H1 (cell line): ENCODE results near the gene CDH18. TPM values are rescaled to one million over a fixed set of nuclear protein-coding genes. Genes with fewer than 3 reads are reported as not detected.

Experiments used
- CTCF ChIA-PET: fragments of 300-600 bp; sonication (Branson Sonifier 250); formaldehyde crosslinking; loops from one replicate; lab custom pipeline; 2021; ENCODE audit not compliant: partially characterized antibody; lab: Charles Lee
- POLR2A ChIA-PET: fragments of 300-600 bp; sonication (Branson Sonifier 250); formaldehyde crosslinking; loops from one replicate; lab custom pipeline; 2021; ENCODE audit warnings: inconsistent platforms; ENCODE audit not compliant: partially characterized antibody; lab: Charles Lee
- DNase-seq, 2 experiments: peaks; one replicate each; pipeline versions ENCODE4 v3.0.0 to v3.0.0-alpha.2; 2010 to 2022; ENCODE audit warnings: low spot score in 2 of 2, low read depth in 1 of 2, mixed read lengths in 1 of 2
- FAIRE-seq: peaks from 2 replicates; lab custom pipeline; 2011; peaks lifted over from hg19 to GRCh38; lab: Jason Lieb, UNC
- H2AFZ ChIP-seq: 2 replicates; pipeline ENCODE4 v1.8.1; 2012; ENCODE audit warnings: low read length, inconsistent platforms
- H2AK5ac ChIP-seq: 2 replicates; pipeline ENCODE4 v1.6.1; 2013; ENCODE audit warnings: low read depth, low read length
- H2BK120ac ChIP-seq: replicated peaks from 2 replicates; pipeline ENCODE3; 2013; ENCODE audit warnings: low read depth, low read length, inconsistent platforms
- H2BK12ac ChIP-seq: 2 replicates; pipeline ENCODE4 v1.6.1; 2013; ENCODE audit warnings: low read depth, low read length
- H2BK15ac ChIP-seq: 2 replicates; pipeline ENCODE4 v1.6.1; 2013; ENCODE audit warnings: low read length
- H2BK20ac ChIP-seq: 2 replicates; pipeline ENCODE4 v1.6.1; 2013; ENCODE audit warnings: low read length
- H2BK5ac ChIP-seq: 2 replicates; pipeline ENCODE4 v1.6.1; 2013; ENCODE audit warnings: low read depth, low read length
- H3K14ac ChIP-seq: 2 replicates; pipeline ENCODE4 v1.6.1; 2013; ENCODE audit warnings: inconsistent platforms; ENCODE audit not compliant: insufficient read length
- H3K18ac ChIP-seq: 2 replicates; pipeline ENCODE4 v1.6.1; 2013; ENCODE audit warnings: low read length; ENCODE audit errors: extremely low read depth
- H3K23ac ChIP-seq: 2 replicates; pipeline ENCODE4 v1.6.1; 2013; ENCODE audit warnings: inconsistent platforms; ENCODE audit not compliant: insufficient read length
- H3K23me2 ChIP-seq: 2 replicates; pipeline ENCODE4 v1.6.1; 2013; ENCODE audit warnings: low read depth, low read length
- H3K27ac ChIP-seq: 2 replicates; pipeline ENCODE4 v1.6.1; 2011; ENCODE audit warnings: low read depth, low read length, inconsistent platforms
- H3K27me3 ChIP-seq, 4 experiments: replicated peaks in 1 of 4; 1 replicate in 1 of 4; 2 replicates in 3 of 4; pipeline versions ENCODE4 v1.6.1 to v1.8.1; 2011 to 2013; ENCODE audit warnings: low read length in 3 of 4, mild to moderate bottlenecking in 3 of 4, inconsistent platforms in 2 of 4, mixed read lengths in 2 of 4, moderate library complexity in 1 of 4; ENCODE audit not compliant: control insufficient read depth in 3 of 4, insufficient read depth in 3 of 4; ENCODE audit errors: extremely low read depth in 1 of 4
- H3K36me3 ChIP-seq, 4 experiments: 2 replicates each; pipeline versions ENCODE4 v1.6.1 to v1.8.1; 2011 to 2013; ENCODE audit warnings: mild to moderate bottlenecking in 4 of 4, low read length in 3 of 4, moderate library complexity in 2 of 4, control low read depth in 1 of 4, inconsistent platforms in 1 of 4; ENCODE audit not compliant: insufficient read depth in 4 of 4, control insufficient read depth in 2 of 4
- H3K4ac ChIP-seq: replicated peaks from 2 replicates; pipeline ENCODE3; 2013; ENCODE audit warnings: low read length, low read depth, mixed read lengths, inconsistent platforms; ENCODE audit not compliant: insufficient read length
- H3K4me1 ChIP-seq, 4 experiments: replicated peaks in 1 of 4; 1 replicate in 1 of 4; 2 replicates in 3 of 4; pipeline versions ENCODE4 v1.6.1 to v1.8.1; 2011 to 2013; ENCODE audit warnings: low read length in 3 of 4, inconsistent platforms in 2 of 4, mixed read lengths in 1 of 4; ENCODE audit not compliant: insufficient read depth in 4 of 4, control insufficient read depth in 3 of 4
- H3K4me2 ChIP-seq, 2 experiments: 2 replicates each; pipeline versions ENCODE4 v1.6.1 to v1.8.1; 2011 to 2013; ENCODE audit warnings: low read depth in 2 of 2, low read length in 2 of 2, control low read depth in 1 of 2, inconsistent platforms in 1 of 2, mild to moderate bottlenecking in 1 of 2; ENCODE audit not compliant: insufficient read depth in 1 of 2
- H3K4me3 ChIP-seq, 4 experiments: fragments of 200-600, 300-600 bp in 1 of 4; sonication (generic), shearing (Covaris generic), sonication (Bioruptor Twin) in 1 of 4; 2 replicates each; pipeline versions ENCODE4 v1.5.1 to v1.8.1; 2011 to 2016; ENCODE audit warnings: low read length in 4 of 4, low read depth in 3 of 4, control low read depth in 2 of 4, inconsistent platforms in 2 of 4, mild to moderate bottlenecking in 2 of 4, mixed read lengths in 1 of 4, moderate library complexity in 1 of 4; ENCODE audit not compliant: insufficient read depth in 2 of 4; ENCODE audit errors: extremely low read depth in 1 of 4
- H3K56ac ChIP-seq: replicated peaks from 2 replicates; pipeline ENCODE3; 2013; ENCODE audit warnings: low read depth, mild to moderate bottlenecking, mixed read lengths, low read length, inconsistent platforms; ENCODE audit not compliant: insufficient read length
- H3K79me1 ChIP-seq: 2 replicates; pipeline ENCODE4 v1.6.1; 2013; ENCODE audit warnings: low read depth, low read length, control low read depth
- H3K79me2 ChIP-seq, 2 experiments: 2 replicates each; pipeline versions ENCODE4 v1.6.1 to v1.8.1; 2012 to 2013; ENCODE audit warnings: low read length in 2 of 2, mild to moderate bottlenecking in 2 of 2, inconsistent platforms in 1 of 2; ENCODE audit not compliant: insufficient read depth in 2 of 2, control insufficient read depth in 1 of 2
- H3K9ac ChIP-seq, 4 experiments: replicated peaks in 1 of 4; 1 replicate in 1 of 4; 2 replicates in 3 of 4; pipeline versions ENCODE4 v1.6.1 to v1.8.1; 2011 to 2013; ENCODE audit warnings: low read depth in 3 of 4, low read length in 3 of 4, control low read depth in 2 of 4, mild to moderate bottlenecking in 2 of 4, moderate library complexity in 2 of 4, inconsistent platforms in 1 of 4; ENCODE audit errors: extremely low read depth in 1 of 4
- H3K9me3 ChIP-seq, 2 experiments: 2 replicates each; pipeline versions ENCODE4 v1.6.1 to v1.8.1; 2012 to 2013; ENCODE audit warnings: mild to moderate bottlenecking in 2 of 2, moderate library complexity in 2 of 2, control low read depth in 1 of 2, inconsistent platforms in 1 of 2, low read depth in 1 of 2, low read length in 1 of 2, mixed read lengths in 1 of 2; ENCODE audit not compliant: insufficient read depth in 2 of 2
- H4K20me1 ChIP-seq, 2 experiments: replicated peaks in 1 of 2; 2 replicates each; pipeline versions ENCODE3 to v1.8.1; 2011 to 2013; ENCODE audit warnings: inconsistent platforms in 2 of 2, low read length in 2 of 2, mild to moderate bottlenecking in 1 of 2; ENCODE audit not compliant: insufficient read depth in 2 of 2, control insufficient read depth in 1 of 2
- H4K5ac ChIP-seq: 2 replicates; pipeline ENCODE4 v1.6.1; 2013; ENCODE audit warnings: low read length, low read depth, mixed read lengths, inconsistent platforms; ENCODE audit not compliant: insufficient read length
- H4K8ac ChIP-seq: 2 replicates; pipeline ENCODE4 v1.8.0; 2013; ENCODE audit warnings: mild to moderate bottlenecking, moderate library complexity, low read length, inconsistent platforms; ENCODE audit not compliant: insufficient read depth; ENCODE audit errors: extremely low read depth
- H4K91ac ChIP-seq: replicated peaks from 2 replicates; pipeline ENCODE3; 2013; ENCODE audit warnings: low read length, mixed read lengths, inconsistent platforms; ENCODE audit not compliant: insufficient read length
- CBX5 ChIP-seq: fragments of 300-800, 300-1000 bp; sonication (generic); IDR thresholded peaks from 2 replicates; pipeline ENCODE4 v1.7.1; 2016; ENCODE audit warnings: antibody characterized with exemption, low read length, low read depth
- CHD1 ChIP-seq: IDR thresholded peaks from 2 replicates; pipeline ENCODE4 v1.6.1; 2012; ENCODE audit warnings: low read depth, low read length, improper control_type of control experiment
- EGR1 ChIP-seq: IDR thresholded peaks from 2 replicates; pipeline ENCODE4 v1.6.1; 2011; ENCODE audit warnings: low read depth, low read length, borderline replicate concordance
- EZH2 ChIP-seq: fragments of 200-600 bp; sonication (generic); IDR thresholded peaks from 2 replicates; pipeline ENCODE4 v1.7.1; 2012; ENCODE audit warnings: low read depth, mild to moderate bottlenecking, moderate library complexity, low read length, inconsistent platforms; ENCODE audit not compliant: severe bottlenecking
- KDM1A ChIP-seq: fragments of 200-600, 300-600 bp; sonication (generic); IDR thresholded peaks from 2 replicates; pipeline ENCODE4 v1.7.1; 2016; ENCODE audit warnings: mild to moderate bottlenecking, low read length, borderline replicate concordance
- KDM5A ChIP-seq: fragments of 200-600 bp; IDR thresholded peaks from 2 replicates; pipeline ENCODE4 v1.7.1; 2012; ENCODE audit warnings: mild to moderate bottlenecking, low read length, inconsistent platforms, mixed read lengths
- POU5F1 ChIP-seq: IDR thresholded peaks from 2 replicates; pipeline ENCODE4 v1.6.1; 2011; ENCODE audit warnings: low read depth, mild to moderate bottlenecking, low read length, moderate library complexity
- RFX5 ChIP-seq: IDR thresholded peaks from 2 replicates; pipeline ENCODE4 v1.6.1; 2011; ENCODE audit warnings: low read depth, low read length, improper control_type of control experiment, borderline replicate concordance
- RXRA ChIP-seq: IDR thresholded peaks from 2 replicates; pipeline ENCODE4 v1.6.1; 2011; ENCODE audit warnings: low read depth, mild to moderate bottlenecking, low read length, moderate library complexity; ENCODE audit not compliant: insufficient read depth
- SIN3A ChIP-seq, 2 experiments: IDR thresholded peaks in 1 of 2; conservative IDR thresholded peaks in 1 of 2; 2 replicates each; pipeline ENCODE4 v1.6.1; 2011 to 2012; ENCODE audit warnings: low read length in 2 of 2, improper control_type of control experiment in 1 of 2, low read depth in 1 of 2, mild to moderate bottlenecking in 1 of 2
- WGBS, 2 experiments: shearing (Covaris generic) in 1 of 2; methylation state at CpG; one replicate each; pipeline versions ENCODE4 v1.1.6 to v1.1.7; 2013 to 2015; ENCODE audit warnings: low lambda C conversion rate in 2 of 2, mixed read lengths in 2 of 2, inconsistent platforms in 1 of 2, low coverage in 1 of 2, missing lambda C conversion rate in 1 of 2; ENCODE audit not compliant: insufficient replicate concordance in 2 of 2, insufficient coverage in 1 of 2, insufficient read length in 1 of 2; ENCODE audit errors: extremely low coverage in 1 of 2, missing lambda C conversion rate in 1 of 2; 5-methylcytosine and 5-hydroxymethylcytosine counted together
- polyA plus RNA-seq, 7 experiments: library from polyadenylated mRNA; depleted of rRNA in 3 of 7; stranded (reverse) in 5 of 7; unstranded in 2 of 7; fragments of >200 nt in 5 of 7; fragments of 200-250 nt in 2 of 7; gene quantifications; 1 replicate in 5 of 7; 2 replicates in 1 of 7; 4 replicates in 1 of 7; pipeline versions ENCODE4 v1.2.1 to v1.2.3, GENCODE V29; 2011 to 2013; ENCODE audit warnings: missing spikeins in 2 of 7, mixed read lengths in 2 of 7
- total RNA-seq: library from RNA; stranded (reverse); fragmentation: NEBNext Ultra II Directional; extraction: Animal tissue kit (Norgen Biotek cat#: 25700); gene quantifications from 2 replicates; pipeline ENCODE4 v1.2.1, GENCODE V29; 2021

The CDH18 gene
- total and polyA plus RNA-seq, 2 of the 8 experiments (the other 6 are each of a cell fraction or from before 2014, with no cell fraction given) = 0.30 to 0.32 TPM

- 83% methylated on average over 7 of the region's 7 CpGs; no CpG with 5 or more reads in 1 of the 2 experiments for WGBS, 2 experiments
- Histone ChIP-seq H3K9me3 (no peaks in the 10 kb centered on the region), H3K27me3 (no peaks in the 10 kb centered on the region), H2BK5ac (no peak overlapping the region), H3K56ac (no peak overlapping the region), H3K79me2 (no peaks in the 10 kb centered on the region), H2BK12ac (no peak overlapping the region), H3K4me3 (no peak overlapping the region), H3K27ac (no peak overlapping the region), H3K79me1 (no peaks in the 10 kb centered on the region), H3K4me1 (peaks cover 0 to 5% (median 2%) of the 10 kb centered on the region in 4 experiments; a peak in 2 of 7 replicates), H3K23me2 (no peaks in the 10 kb centered on the region), H3K4ac (no peak overlapping the region), H2AFZ (peak overlapping the region; percentile 42; the same call in 1 of the 2 replicates), H2BK15ac (no peak overlapping the region), H4K91ac (no peak overlapping the region), H3K14ac (no peak overlapping the region), H4K5ac (no peak overlapping the region), H4K8ac (no peak overlapping the region), H3K23ac (no peak overlapping the region), H2BK120ac (no peak overlapping the region), H3K9ac (no peak overlapping the region), H3K4me2 (no peak overlapping the region), H2AK5ac (no peak overlapping the region), H4K20me1 (no peaks in the 10 kb centered on the region), H3K36me3 (no peaks in the 10 kb centered on the region), H3K18ac (no peak overlapping the region), H2BK20ac (no peak overlapping the region)
- ChIA-PET CTCF (interaction anchor here (0.6 to 1.3 kb wide), 2 partner anchors 10 to 284 kb away, joined by 3 to 4 read pairs; no protein-coding TSS in a partner anchor), POLR2A (no interaction called here)
- FAIRE-seq (peak; percentile 28), DNase-seq (no peak)
- no peak for TF ChIP-seq CHD1
- no peak for TF ChIP-seq RFX5
- TF ChIP-seq RXRA = no peak
- no peak for TF ChIP-seq SIN3A (conservative IDR thresholded peaks at IDR 0.05 in 1 of 2, IDR thresholded peaks at IDR 0.05 in 1 of 2; ENCODE audit: low read depth in 1 of 2, low read length in 2 of 2)
- TF ChIP-seq KDM1A = no peak
- no peak for TF ChIP-seq EZH2
- TF ChIP-seq POU5F1 = no peak
- TF ChIP-seq CBX5 = no peak
- no peak for TF ChIP-seq KDM5A
- TF ChIP-seq EGR1 = no peak
Observed at GRCh38 chr5:19886123-19886917, 101.7 kb downstream of the CDH18 start.
